ENCODE data around the gene MED12. TPM values are rescaled to one million over a fixed set of nuclear protein-coding genes. Genes with fewer than 3 reads are reported as not detected.

The MED12 gene
- total RNA-seq, 1 donor from 2014 or later, result 102 TPM

DNA sequence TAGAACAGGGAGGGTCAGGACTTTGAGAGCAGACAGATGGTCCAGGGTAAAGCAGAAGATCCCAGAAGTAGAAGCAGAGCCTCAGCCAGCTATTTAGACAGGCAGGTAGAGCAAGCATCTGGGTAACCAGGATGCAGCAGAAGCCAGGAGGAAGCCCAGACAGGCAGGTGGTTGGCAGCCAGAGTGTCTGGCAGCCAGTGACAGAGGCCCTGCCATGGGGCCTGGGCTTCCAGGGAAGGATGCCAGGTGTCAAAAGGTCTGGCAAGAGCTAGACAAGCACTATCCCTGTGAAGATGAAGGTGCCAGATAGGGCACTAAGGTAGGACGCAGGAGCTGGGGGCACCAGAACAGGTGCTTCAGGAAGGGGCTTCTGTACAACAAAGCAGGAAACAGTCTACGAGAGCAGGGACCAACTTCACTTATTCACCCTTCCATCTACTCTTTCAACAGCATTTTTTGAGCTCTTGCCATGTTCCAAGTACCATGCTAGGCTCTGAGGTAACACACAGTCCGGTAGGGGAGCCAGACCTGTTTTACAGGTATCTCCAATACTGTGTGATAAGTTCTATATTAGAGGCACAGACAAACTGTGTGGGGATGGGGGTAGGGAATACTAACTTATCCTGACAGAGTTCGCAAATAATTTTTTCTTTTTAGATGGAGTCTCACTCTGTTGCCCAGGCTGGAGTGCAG, 66.6 kb downstream of the MED12 start:
- no peak overlapping the region for H3K4me3 Mint-ChIP-seq
- no peaks in the 10 kb centered on the region for H3K9me3 Mint-ChIP-seq
- H3K36me3 Mint-ChIP-seq (ENCODE audit: low read depth), result peaks cover 11% of the 10 kb centered on the region
- H3K4me1 Mint-ChIP-seq, result peaks cover 14% of the 10 kb centered on the region
- TF ChIP-seq, protein P1, sequence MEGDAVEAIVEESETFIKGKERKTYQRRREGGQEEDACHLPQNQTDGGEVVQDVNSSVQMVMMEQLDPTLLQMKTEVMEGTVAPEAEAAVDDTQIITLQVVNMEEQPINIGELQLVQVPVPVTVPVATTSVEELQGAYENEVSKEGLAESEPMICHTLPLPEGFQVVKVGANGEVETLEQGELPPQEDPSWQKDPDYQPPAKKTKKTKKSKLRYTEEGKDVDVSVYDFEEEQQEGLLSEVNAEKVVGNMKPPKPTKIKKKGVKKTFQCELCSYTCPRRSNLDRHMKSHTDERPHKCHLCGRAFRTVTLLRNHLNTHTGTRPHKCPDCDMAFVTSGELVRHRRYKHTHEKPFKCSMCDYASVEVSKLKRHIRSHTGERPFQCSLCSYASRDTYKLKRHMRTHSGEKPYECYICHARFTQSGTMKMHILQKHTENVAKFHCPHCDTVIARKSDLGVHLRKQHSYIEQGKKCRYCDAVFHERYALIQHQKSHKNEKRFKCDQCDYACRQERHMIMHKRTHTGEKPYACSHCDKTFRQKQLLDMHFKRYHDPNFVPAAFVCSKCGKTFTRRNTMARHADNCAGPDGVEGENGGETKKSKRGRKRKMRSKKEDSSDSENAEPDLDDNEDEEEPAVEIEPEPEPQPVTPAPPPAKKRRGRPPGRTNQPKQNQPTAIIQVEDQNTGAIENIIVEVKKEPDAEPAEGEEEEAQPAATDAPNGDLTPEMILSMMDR (IDR thresholded peaks at IDR 0.05), result no peak
- ATAC-seq (ENCODE audit: low read depth), result no peak
- no peak overlapping the region for H3K27ac Mint-ChIP-seq
- intact Hi-C loops (cut with micrococcal nuclease), result loop anchor here (5.0 to 10.0 kb wide), 3 partner anchors 73 to 990 kb away; partner anchors contain the start of gene IL2RG
- CTCF ChIA-PET, result no interaction called here
- POLR2A ChIA-PET, result interaction anchor here (1.8 kb wide), 1 partner anchor 13 kb away, joined by 6 read pairs; no protein-coding TSS in a partner anchor
- DNase-seq, result no peak
- H3K27me3 Mint-ChIP-seq, result no peaks in the 10 kb centered on the region

DNA sequence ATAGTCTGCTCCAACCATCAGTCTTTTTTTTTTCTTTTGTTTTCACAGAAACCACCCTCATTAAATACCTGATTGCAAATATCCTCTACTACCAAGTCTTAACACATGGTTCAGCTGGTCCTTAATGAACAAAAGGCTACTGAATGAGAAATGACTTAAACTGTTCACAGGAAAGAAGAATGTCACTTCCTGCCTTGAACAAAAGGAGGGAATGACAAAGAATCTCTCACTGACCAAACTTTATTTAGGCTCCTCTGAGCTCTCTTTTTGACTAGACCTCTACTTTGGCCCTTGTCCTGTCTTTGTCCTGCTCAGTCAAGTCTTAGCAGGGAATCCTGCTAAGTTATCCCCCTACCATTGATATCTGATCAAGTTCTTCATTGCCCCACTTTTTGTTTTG, 72.9 kb downstream of the MED12 start:
- POLR2A ChIA-PET, result interaction anchor here (0.6 kb wide), 1 partner anchor 11 kb away, joined by 6 read pairs; no protein-coding TSS in a partner anchor
- intact Hi-C loops (cut with micrococcal nuclease), result no loop called here
- TF ChIP-seq, protein P1 (IDR thresholded peaks at IDR 0.05), result no peak
- Mint-ChIP-seq H3K27ac (no peak overlapping the region), H3K4me3 (no peak overlapping the region), H3K4me1 (peaks cover 26% of the 10 kb centered on the region), H3K36me3 (ENCODE audit: low read depth) (peaks cover 12% of the 10 kb centered on the region), H3K9me3 (no peaks in the 10 kb centered on the region), H3K27me3 (no peaks in the 10 kb centered on the region)
- ATAC-seq (ENCODE audit: low read depth) (no peak), DNase-seq (no peak)
- CTCF ChIA-PET, result no interaction called here

Other genes with a start within 250 kb of the MED12 start
- gene TEX11, start 209.9 kb upstream of the MED12 start, total RNA-seq, result not detected in 2 replicates
- gene SLC7A3, start 187.5 kb upstream of the MED12 start, total RNA-seq, result 0.12 TPM in 1 of 2 replicates, not detected in the other
- gene SNX12, start 50.3 kb upstream of the MED12 start, total RNA-seq, result 43.2 and 44.8 TPM in 2 replicates
- gene FOXO4, start 22.7 kb upstream of the MED12 start, total RNA-seq, result 10.1 and 16.1 TPM in 2 replicates
- 10.0 and 14.5 TPM in 2 replicates for gene CXorf65, start 11.9 kb upstream of the MED12 start, total RNA-seq
- 261 and 264 TPM in 2 replicates for gene IL2RG, start 7.0 kb upstream of the MED12 start, total RNA-seq
- 0.46 and 0.67 TPM in 2 replicates for gene NLGN3, start 26.2 kb downstream of the MED12 start, total RNA-seq
- not detected in 2 replicates for gene GJB1, start 104.6 kb downstream of the MED12 start, total RNA-seq
- gene ZMYM3, start 135.5 kb downstream of the MED12 start, total RNA-seq, result 27.9 and 28.2 TPM in 2 replicates
- gene NONO, start 165.0 kb downstream of the MED12 start, total RNA-seq, result 398 and 462 TPM in 2 replicates
- gene ITGB1BP2, start 183.2 kb downstream of the MED12 start, total RNA-seq, result 2.8 and 6.7 TPM in 2 replicates
- gene TAF1, start 247.8 kb downstream of the MED12 start, total RNA-seq, result 64.0 and 70.0 TPM in 2 replicates